Measurements from ENCODE around the gene DFFB. TPM values are rescaled to one million over a fixed set of nuclear protein-coding genes. Genes with fewer than 3 reads are reported as not detected.
"Not testable (repeated sequence)": the region's sequence is repeated elsewhere in the genome, so short reads cannot be mapped to it uniquely, and the experiment has no call there.

Gene DFFB
- 7.8 TPM for total RNA-seq

- peak; percentile 95 for DNase-seq
Measured at GRCh38 chr1:3856923-3857790, at the start of gene DFFB, which contains the start of gene CEP104. TSS of gene DFFB (plus strand) at chr1:3857476. CDS start at chr1:3857604, 128 bp downstream. TSS of gene CEP104 (minus strand) at chr1:3857211. CDS start at chr1:3852407, 4,804 bp downstream.

- no peak for DNase-seq
Measured at GRCh38 chr1:3807769-3808168, 49.5 kb upstream of the DFFB start.

- no peak for DNase-seq
Measured at GRCh38 chr1:3809680-3810079, 47.6 kb upstream of the DFFB start.

GRCh38 chr1:3810149-3810761, 47.0 kb upstream of the DFFB start:
- not testable (repeated sequence) for DNase-seq

GRCh38 chr1:3811595-3811911, 45.7 kb upstream of the DFFB start:
- DNase-seq: no peak

GRCh38 chr1:3814065-3814464, 43.2 kb upstream of the DFFB start:
- no peak for DNase-seq

- no peak for DNase-seq
Measured at GRCh38 chr1:3814771-3815561, 42.3 kb upstream of the DFFB start.

GRCh38 chr1:3816331-3817137, 40.7 kb upstream of the DFFB start:
- no peak for DNase-seq

- DNase-seq: no peak
Measured at GRCh38 chr1:3817138-3817740, 40.0 kb upstream of the DFFB start.

- no peak for DNase-seq
Measured at GRCh38 chr1:3817821-3818597, 39.3 kb upstream of the DFFB start.

GRCh38 chr1:3819771-3820200, 37.5 kb upstream of the DFFB start:
- peak; percentile 80 for DNase-seq

- no peak for DNase-seq
Measured at GRCh38 chr1:3820316-3820715, 37.0 kb upstream of the DFFB start.

- DNase-seq: peak; percentile 91
Measured at GRCh38 chr1:3821004-3821403, 36.3 kb upstream of the DFFB start.

- DNase-seq: peak; percentile 78
Measured at GRCh38 chr1:3821447-3821846, 35.8 kb upstream of the DFFB start.

- peak; percentile 9 for DNase-seq
Measured at GRCh38 chr1:3821908-3822307, 35.4 kb upstream of the DFFB start.

- no peak for DNase-seq
Measured at GRCh38 chr1:3822421-3822820, 34.9 kb upstream of the DFFB start.

GRCh38 chr1:3824650-3825049, 32.6 kb upstream of the DFFB start:
- DNase-seq: no peak

GRCh38 chr1:3825356-3825755, 31.9 kb upstream of the DFFB start:
- DNase-seq: no peak

- DNase-seq: peak; percentile 17
Measured at GRCh38 chr1:3827813-3828307, 29.4 kb upstream of the DFFB start.

GRCh38 chr1:3828391-3828790, 28.9 kb upstream of the DFFB start:
- DNase-seq: no peak

GRCh38 chr1:3831689-3832088, 25.6 kb upstream of the DFFB start:
- no peak for DNase-seq
